ENCODE results near the gene ACVR2A.

The ACVR2A gene

DNA sequence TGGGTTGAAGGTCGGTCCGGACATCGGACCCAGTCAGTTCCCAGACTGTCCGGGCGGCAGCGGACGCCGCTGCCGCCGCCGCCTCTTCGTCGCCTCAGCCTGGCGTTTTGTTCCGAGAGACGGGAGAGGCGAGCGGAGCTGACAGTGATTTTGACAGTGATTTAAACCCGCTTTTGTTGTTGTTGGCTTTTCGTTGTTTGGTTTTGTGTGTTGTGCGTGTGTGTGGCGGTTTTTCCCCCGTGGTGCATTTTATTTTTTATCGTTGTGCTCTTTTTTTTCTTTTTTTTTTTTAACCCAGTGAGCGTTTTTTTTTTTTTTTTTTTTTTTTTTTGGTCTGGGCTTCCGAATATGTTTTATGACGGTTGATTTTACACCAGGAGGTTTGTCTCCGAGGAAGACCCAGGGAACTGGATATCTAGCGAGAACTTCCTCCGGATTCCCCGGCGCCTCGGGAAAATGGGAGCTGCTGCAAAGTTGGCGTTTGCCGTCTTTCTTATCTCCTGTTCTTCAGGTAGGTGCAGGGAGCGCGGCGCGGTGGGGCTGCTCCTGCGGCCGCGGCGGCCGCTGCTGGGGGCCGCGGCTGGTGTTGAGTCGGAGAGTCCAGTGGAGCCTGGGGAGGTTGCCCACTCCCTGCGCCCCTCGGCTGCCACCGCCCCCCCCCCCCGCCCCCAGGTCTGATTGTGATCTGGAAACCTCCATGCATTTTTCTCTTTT, at the start of gene ACVR2A:
TSS of gene ACVR2A (plus strand) at position 333 of the 714 bp plus-strand sequence. CDS start at position 457, 124 bp downstream.
- DNase-seq (ENCODE audit: low read depth): no peak

GRCh38 chr2:147800316-147800715, 44.5 kb upstream of the ACVR2A start:
- DNase-seq (ENCODE audit: low read depth): no peak

DNA sequence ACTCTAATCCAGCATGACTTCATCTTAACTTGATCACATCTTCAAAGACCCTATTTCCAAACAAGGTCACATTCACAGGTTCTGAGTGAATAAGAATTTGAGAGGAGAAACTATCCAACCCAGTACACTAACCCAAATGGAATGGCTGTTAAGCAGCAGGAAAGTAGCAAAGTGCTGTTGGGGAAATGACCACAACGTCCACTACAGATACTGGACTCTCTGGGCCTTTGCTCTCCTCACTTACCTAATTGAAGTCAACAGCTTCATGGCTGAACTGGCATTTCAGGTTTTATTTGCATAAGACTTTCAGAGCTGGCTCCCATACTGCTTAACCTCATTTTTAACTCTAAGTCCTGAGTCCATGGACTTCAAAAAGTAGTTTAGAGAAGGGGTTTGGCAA, 38.0 kb upstream of the ACVR2A start:
- DNase-seq (ENCODE audit: low read depth): no peak

- DNase-seq (ENCODE audit: low read depth): no peak
Observed at GRCh38 chr2:147808520-147808919, 36.3 kb upstream of the ACVR2A start.

- DNase-seq (ENCODE audit: low read depth): no peak
Observed at GRCh38 chr2:147810883-147811765, 33.7 kb upstream of the ACVR2A start.

GRCh38 chr2:147818741-147819140, 26.1 kb upstream of the ACVR2A start:
- DNase-seq (ENCODE audit: low read depth): no peak

DNA sequence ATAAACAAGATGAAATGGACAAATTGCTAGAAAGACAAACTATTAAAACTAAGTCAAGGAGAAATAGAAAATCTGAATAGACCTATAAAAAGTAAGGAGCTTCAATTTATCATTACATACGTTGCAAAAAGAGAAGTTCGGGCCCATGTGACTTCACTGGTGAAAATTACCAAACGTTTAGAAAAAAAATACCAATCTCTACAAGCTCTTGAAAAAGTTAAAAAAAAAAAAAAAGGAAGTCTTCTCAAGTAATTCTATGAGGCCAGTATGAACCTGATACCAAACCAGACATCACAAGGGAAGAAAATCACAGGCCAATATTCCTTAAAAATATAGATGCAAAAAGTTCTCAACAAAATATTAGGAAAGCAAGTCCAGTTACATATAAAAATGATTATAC, 20.2 kb upstream of the ACVR2A start:
- DNase-seq (ENCODE audit: low read depth): no peak

DNA sequence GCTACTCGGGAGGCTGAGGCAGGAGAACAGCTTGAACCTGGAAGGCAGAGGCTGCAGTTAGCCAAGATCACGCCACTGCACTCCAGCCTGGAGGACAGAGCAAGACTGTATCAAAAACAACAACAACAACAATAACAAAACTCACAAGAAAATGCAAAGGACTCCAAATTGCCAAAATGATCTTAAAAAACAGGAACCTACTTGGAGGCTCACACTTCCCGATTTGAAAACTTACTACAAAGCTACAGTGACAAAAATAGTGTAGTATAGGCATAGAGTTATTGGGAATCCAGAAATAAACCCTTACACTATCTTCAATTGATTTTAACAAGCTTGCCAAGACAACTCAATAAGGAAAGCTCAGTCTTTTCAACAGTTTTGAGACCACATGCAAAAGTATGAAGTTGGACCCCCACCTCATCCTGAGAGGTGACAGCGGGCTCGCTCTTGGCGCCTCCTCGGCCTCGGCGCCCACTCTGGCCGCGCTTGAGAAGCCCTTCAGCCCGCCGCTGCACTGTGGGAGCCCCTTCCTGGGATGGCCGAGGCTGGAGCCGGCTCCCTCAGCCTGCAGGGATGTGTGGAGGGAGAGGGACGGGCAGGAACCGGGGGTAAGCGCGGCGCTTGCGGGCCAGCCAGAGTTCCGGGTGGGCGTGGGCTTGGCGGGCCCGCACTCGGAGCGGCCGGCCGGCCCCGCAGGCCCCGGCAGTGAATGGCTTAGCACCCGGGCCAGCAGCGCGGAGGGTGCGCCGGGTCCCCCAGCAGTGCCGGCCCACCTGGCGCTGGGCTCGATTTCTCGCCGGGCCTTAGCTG, 18.3 kb upstream of the ACVR2A start:
- no peak for DNase-seq (ENCODE audit: low read depth)

DNA sequence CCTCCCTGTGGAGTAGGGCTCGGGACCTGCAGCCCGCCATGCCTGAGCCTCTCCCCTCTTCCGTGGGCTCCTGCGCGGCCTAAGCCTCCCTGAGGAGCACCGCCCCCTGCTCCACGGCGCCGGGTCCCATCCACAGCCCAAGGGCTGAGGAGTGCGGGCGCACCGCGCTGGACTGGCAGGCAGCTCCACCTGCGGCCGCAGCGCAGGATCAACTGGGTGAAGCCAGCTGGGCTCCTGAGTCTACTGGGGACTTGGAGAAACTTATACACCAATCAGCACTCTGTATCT, 17.8 kb upstream of the ACVR2A start:
- DNase-seq (ENCODE audit: low read depth): no peak

- no peak for DNase-seq (ENCODE audit: low read depth)
Observed at GRCh38 chr2:147829106-147829505, 15.7 kb upstream of the ACVR2A start.

DNA sequence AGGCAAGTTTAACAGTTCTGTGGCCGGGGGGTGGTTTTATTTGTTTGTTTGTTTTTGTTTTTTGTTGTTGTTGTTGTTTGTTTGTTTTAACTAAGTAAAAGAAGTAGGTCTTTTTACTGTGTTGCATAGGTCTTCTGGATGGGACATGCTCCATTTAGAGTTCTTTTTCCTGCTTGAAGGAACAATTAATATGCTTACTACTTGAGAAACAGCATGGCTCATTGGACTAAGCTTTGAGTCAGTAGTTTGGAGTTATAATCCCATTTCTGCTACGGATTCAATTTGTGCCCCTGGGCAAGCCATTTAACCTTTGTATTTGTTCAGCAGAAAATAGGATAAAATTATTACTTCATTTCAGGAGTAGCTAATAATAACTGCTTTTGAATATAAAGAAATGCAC, 8.7 kb upstream of the ACVR2A start:
- no peak for DNase-seq (ENCODE audit: low read depth)

- DNase-seq (ENCODE audit: low read depth): no peak
Observed at GRCh38 chr2:147843391-147843863, 1.4 kb upstream of the ACVR2A start.

- DNase-seq (ENCODE audit: low read depth): peak; percentile 78
Observed at GRCh38 chr2:147843864-147844696, 749 bp upstream of the ACVR2A start.

GRCh38 chr2:147845411-147845971, 662 bp downstream of the ACVR2A start:
- DNase-seq (ENCODE audit: low read depth): no peak

- DNase-seq (ENCODE audit: low read depth): no peak
Observed at GRCh38 chr2:147846412-147847081, 1.7 kb downstream of the ACVR2A start.

DNA sequence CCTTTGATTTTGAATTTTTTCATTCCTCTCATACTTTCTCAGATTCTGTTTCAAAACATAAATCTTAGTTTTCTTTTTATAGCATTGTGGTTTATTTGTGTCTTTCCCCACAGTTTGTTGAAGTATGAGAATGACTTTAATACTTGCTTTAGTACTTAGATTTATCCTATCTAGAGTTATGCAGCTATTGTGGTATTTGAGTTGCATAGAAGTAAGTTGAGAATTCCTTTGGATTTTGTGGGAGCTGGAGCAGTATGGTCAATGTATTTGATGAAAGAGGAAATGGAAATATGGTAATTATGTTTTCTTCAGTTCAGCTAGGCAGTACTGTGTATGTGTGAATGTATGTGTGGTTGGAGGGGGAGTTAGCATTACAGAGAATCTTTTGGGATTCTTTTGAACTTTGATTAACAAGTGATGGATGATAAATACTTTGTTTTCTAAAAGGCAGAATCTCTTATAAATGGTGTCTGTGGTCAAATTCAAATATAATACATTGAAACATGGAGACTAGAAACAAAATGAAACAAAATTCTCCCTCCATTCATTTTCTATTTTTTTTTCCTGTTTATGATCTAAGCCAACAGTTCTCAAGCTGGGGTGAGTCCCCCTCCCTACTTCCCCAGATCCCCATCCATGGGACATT, 3.0 kb downstream of the ACVR2A start:
- DNase-seq (ENCODE audit: low read depth): no peak

DNA sequence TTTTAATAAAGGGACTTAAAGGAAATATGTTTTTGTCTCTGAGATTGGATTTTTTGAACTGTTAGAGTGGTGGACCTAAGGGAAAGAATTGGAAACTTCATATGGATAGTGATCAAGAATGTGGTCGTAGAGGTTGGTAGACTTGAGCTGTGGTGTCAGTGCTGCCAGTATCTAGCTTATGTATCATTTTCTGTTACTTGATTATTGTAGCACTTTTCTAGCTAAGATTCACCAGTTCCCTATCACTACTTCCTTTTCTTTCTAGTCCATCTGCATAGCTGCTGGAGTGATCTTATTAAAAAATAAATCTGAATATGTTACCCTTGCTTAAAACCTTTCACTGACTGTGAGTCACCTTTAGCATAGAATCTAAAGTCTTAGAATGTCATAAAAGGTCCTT, 6.0 kb downstream of the ACVR2A start:
- DNase-seq (ENCODE audit: low read depth): no peak

DNA sequence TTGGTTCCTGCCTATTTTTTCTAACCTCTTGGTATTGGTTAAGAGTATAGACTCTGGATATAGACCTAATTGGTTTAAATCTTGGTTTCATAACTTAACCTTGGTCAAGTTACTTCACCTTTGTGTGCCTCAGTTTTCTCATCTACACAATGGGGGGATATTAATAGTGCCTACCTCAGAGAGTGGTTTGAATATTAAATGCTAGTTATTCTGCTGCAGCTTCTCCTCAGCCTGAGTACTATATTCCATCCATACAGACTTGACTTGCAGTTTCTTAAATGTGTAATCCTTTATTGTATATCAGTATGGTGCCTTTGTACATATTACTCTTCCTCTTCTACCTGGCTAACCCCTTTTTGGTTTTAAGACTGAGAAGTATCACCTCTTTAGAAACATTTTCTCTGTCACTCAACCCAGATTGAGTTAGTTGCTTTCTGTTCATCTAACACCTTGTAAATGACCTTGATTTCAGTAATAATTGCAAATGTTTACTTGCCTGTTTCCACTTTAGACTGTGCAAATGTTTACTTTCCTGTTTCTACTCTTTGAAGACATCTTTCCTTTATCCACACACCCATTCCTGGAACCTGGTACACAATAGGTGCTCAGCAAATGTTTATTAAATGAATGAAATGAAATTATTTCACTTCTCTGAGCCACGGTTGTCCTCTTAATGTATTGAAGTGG, 6.6 kb downstream of the ACVR2A start:
- no peak for DNase-seq (ENCODE audit: low read depth)

DNA sequence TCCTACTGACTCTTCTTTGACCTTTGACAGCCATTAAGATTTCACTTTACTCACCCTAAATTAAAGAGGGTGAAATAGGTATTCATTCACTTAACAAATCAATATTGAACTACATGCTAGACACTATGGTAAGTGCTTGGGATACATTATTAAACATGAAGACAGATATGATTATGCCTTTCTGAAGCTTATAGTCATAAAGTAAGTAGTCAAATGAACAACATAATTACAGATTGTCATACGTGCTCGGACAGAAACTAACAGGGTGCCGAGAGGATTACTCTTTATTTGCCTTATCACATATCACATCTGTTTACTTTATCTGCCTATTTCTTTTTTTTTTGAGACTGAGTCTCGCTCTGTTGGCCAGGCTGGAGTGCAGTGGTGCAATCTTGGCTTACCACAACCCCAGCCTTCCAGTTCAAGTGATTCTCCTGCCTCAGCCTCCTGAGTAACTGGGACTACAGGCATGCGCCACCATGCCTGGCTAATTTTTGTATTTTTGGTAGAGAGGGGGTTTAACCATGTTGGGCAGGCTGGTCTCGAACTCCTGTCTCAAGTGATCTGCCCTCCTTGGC, 9.8 kb downstream of the ACVR2A start:
- no peak for DNase-seq (ENCODE audit: low read depth)

Data from stimulated activated CD4-positive, alpha-beta T cell treated with anti-CD3 and anti-CD28 coated beads, Interleukin-2, amount 100 ng/mL, for 4 hours (primary cell).